Neural cell (in vitro differentiated cells): ENCODE results near the gene CYP1A2. TPM values are rescaled to one million over a fixed set of nuclear protein-coding genes. Genes with fewer than 3 reads are reported as not detected.

ENCODE experiments used
- H2AFZ ChIP-seq: fragments of 200-600, 300-800 bp; sonication (generic), shearing (Covaris generic); 2 replicates; pipeline ENCODE4 v1.6.0; 2014; ENCODE audit warnings: low read depth, mild to moderate bottlenecking, antibody characterized with exemption, low read length, moderate library complexity
- H3F3A ChIP-seq: fragments of 200-600 bp; shearing (Covaris generic); 2 replicates; pipeline ENCODE4 v1.6.1; 2016; ENCODE audit warnings: mild to moderate bottlenecking, moderate library complexity, mixed read lengths, antibody characterized with exemption, low read length; ENCODE audit not compliant: insufficient read depth, poor library complexity, severe bottlenecking
- H3K27ac ChIP-seq: fragments of 200-600, 300-800 bp; sonication (generic), shearing (Covaris generic); 2 replicates; pipeline ENCODE4 v1.5.1; 2014; ENCODE audit warnings: mild to moderate bottlenecking, low read length, moderate library complexity
- H3K27me3 ChIP-seq: fragments of 300-800, 200-600 bp; sonication (generic), shearing (Covaris generic); 2 replicates; pipeline ENCODE4 v1.6.0; 2014; ENCODE audit warnings: mild to moderate bottlenecking, low read depth, low read length, moderate library complexity; ENCODE audit not compliant: insufficient read depth
- H3K36me3 ChIP-seq: fragments of 300-800, 200-600 bp; sonication (generic), shearing (Covaris generic); 2 replicates; pipeline ENCODE4 v1.5.1; 2014; ENCODE audit warnings: mild to moderate bottlenecking, antibody characterized with exemption, low read length, moderate library complexity; ENCODE audit not compliant: insufficient read depth
- H3K4me2 ChIP-seq: fragments of 300-800, 200-600 bp; sonication (generic), shearing (Covaris generic); 2 replicates; pipeline ENCODE4 v1.6.0; 2014; ENCODE audit warnings: mild to moderate bottlenecking, low read length
- H3K4me3 ChIP-seq: fragments of 300-800, 200-600 bp; sonication (generic), shearing (Covaris generic); 2 replicates; pipeline ENCODE4 v1.5.1; 2014; ENCODE audit warnings: mild to moderate bottlenecking, low read length, moderate library complexity
- H3K79me2 ChIP-seq: fragments of 200-600 bp; shearing (Covaris generic); replicated peaks from 2 replicates; pipeline ENCODE4 v1.6.0; 2014; ENCODE audit warnings: mild to moderate bottlenecking, low read length, moderate library complexity; ENCODE audit not compliant: insufficient read depth
- H3K9ac ChIP-seq: fragments of 300-800, 200-600 bp; sonication (generic), shearing (Covaris generic); 2 replicates; pipeline ENCODE4 v1.6.1; 2016; ENCODE audit warnings: mild to moderate bottlenecking, low read length, mixed read lengths
- H3K9me2 ChIP-seq: fragments of 200-600 bp; shearing (Covaris generic); 2 replicates; pipeline ENCODE4 v1.6.1; 2016; ENCODE audit warnings: mild to moderate bottlenecking, low read length, mixed read lengths; ENCODE audit not compliant: insufficient read depth
- H3K9me3 ChIP-seq: fragments of 200-600, 300-800 bp; sonication (generic), shearing (Covaris generic); 2 replicates; pipeline ENCODE4 v1.6.1; 2016; ENCODE audit warnings: mild to moderate bottlenecking, mixed run types, low read length, moderate library complexity, mixed read lengths
- H4K20me1 ChIP-seq: fragments of 200-600 bp; shearing (Covaris generic); 2 replicates; pipeline ENCODE4 v1.6.1; 2016; ENCODE audit warnings: mild to moderate bottlenecking, mixed run types; ENCODE audit not compliant: insufficient read depth
- EP300 ChIP-seq: fragments of 450-650 bp; conservative IDR thresholded peaks from 2 replicates; pipeline ENCODE4 v1.6.1; 2014; ENCODE audit warnings: antibody characterized with exemption, mild to moderate bottlenecking, moderate library complexity; ENCODE audit not compliant: poor library complexity, severe bottlenecking
- EZH2 ChIP-seq: fragments of 200-600, 300-800 bp; shearing (Covaris generic), sonication (generic); IDR thresholded peaks from 2 replicates; pipeline ENCODE4 v1.6.1; 2014; ENCODE audit warnings: antibody characterized with exemption, low read length, borderline replicate concordance, mild to moderate bottlenecking; ENCODE audit not compliant: insufficient read depth, poor library complexity, severe bottlenecking
- MXI1 ChIP-seq: fragments of 450-650 bp; conservative IDR thresholded peaks from 2 replicates; pipeline ENCODE4 v1.6.1; 2014; ENCODE audit warnings: antibody characterized with exemption, mild to moderate bottlenecking; ENCODE audit not compliant: poor library complexity, severe bottlenecking
- POLR2AphosphoS5 ChIP-seq: IDR thresholded peaks from 2 replicates; pipeline ENCODE4 v1.6.1; 2012
- RAD21 ChIP-seq: fragments of 450-650 bp; conservative IDR thresholded peaks from 2 replicates; pipeline ENCODE4 v1.6.1; 2014; ENCODE audit warnings: antibody characterized with exemption, mild to moderate bottlenecking, moderate library complexity
- REST ChIP-seq: IDR thresholded peaks from 2 replicates; pipeline ENCODE4 v1.6.1; 2012; ENCODE audit warnings: borderline replicate concordance
- SMC3 ChIP-seq: fragments of 450-650 bp; conservative IDR thresholded peaks from 2 replicates; pipeline ENCODE4 v1.6.1; 2014; ENCODE audit warnings: antibody characterized with exemption, mild to moderate bottlenecking, moderate library complexity; ENCODE audit not compliant: poor library complexity
- TAF1 ChIP-seq: IDR thresholded peaks from 2 replicates; pipeline ENCODE4 v1.6.1; 2012; ENCODE audit warnings: low read depth
- polyA plus RNA-seq: library from polyadenylated mRNA; depleted of rRNA; stranded (reverse); fragments of >200 nt; gene quantifications from 2 replicates; pipeline ENCODE4 v1.2.3, GENCODE V29; 2014
- TF ChIP-seq, protein P1 (sequence below): fragments of 450-650 bp; IDR thresholded peaks from 2 replicates; pipeline ENCODE4 v1.5.1; 2014; ENCODE audit warnings: antibody characterized with exemption, mild to moderate bottlenecking, moderate library complexity; ENCODE audit not compliant: poor library complexity, severe bottlenecking

The CYP1A2 gene
- polyA plus RNA-seq, 1 donor from 2014 or later = not detected

DNA sequence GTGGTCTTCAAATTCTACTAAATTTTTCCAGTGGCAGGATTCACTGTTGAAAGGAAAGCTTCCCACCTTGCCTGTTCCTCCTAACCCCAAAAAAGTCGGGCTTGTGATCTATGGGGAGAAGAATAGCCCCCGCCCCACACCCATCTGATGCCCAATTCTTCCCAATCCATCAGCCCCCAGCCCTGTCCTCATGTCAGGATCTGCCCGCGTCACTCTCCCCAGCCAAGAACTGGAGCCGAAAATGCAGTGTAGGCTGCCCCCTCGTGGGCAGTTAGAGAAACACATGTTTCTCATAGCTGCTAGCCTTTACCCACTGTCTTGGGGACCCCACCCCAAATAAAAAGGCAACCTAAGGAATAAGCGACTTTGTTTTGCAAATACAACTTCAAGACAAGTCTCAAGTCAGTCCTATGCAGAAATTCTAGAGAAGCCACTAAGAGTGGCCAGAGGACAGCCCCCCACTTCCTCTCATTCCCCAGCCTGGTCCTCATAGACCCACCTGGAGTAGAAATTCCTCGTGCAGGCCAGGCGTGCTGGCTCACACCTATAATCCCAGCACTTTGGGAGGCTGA lies 20.2 kb downstream of the CYP1A2 start:
- Histone ChIP-seq H3K4me2 (no peak overlapping the region), H3K4me3 (no peak overlapping the region), H3K27ac (no peak overlapping the region), H3K9me2 (no peaks in the 10 kb centered on the region), H3K9ac (no peak overlapping the region), H3F3A (no peaks in the 10 kb centered on the region), H2AFZ (no peak overlapping the region), H4K20me1 (no peaks in the 10 kb centered on the region), H3K36me3 (no peaks in the 10 kb centered on the region), H3K9me3 (no peaks in the 10 kb centered on the region), H3K27me3 (no peaks in the 10 kb centered on the region), H3K79me2 (no peaks in the 10 kb centered on the region)
- TF ChIP-seq REST = no peak
- TF ChIP-seq, protein P1, sequence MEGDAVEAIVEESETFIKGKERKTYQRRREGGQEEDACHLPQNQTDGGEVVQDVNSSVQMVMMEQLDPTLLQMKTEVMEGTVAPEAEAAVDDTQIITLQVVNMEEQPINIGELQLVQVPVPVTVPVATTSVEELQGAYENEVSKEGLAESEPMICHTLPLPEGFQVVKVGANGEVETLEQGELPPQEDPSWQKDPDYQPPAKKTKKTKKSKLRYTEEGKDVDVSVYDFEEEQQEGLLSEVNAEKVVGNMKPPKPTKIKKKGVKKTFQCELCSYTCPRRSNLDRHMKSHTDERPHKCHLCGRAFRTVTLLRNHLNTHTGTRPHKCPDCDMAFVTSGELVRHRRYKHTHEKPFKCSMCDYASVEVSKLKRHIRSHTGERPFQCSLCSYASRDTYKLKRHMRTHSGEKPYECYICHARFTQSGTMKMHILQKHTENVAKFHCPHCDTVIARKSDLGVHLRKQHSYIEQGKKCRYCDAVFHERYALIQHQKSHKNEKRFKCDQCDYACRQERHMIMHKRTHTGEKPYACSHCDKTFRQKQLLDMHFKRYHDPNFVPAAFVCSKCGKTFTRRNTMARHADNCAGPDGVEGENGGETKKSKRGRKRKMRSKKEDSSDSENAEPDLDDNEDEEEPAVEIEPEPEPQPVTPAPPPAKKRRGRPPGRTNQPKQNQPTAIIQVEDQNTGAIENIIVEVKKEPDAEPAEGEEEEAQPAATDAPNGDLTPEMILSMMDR = peak; percentile 92
- TF ChIP-seq RAD21 = peak; percentile 86
- TF ChIP-seq EP300 = no peak
- TF ChIP-seq POLR2AphosphoS5 = no peak
- peak; percentile 92 for TF ChIP-seq SMC3
- no peak for TF ChIP-seq EZH2
- no peak for TF ChIP-seq TAF1
- TF ChIP-seq MXI1 = peak; percentile 15

- Histone ChIP-seq H3F3A (no peaks in the 10 kb centered on the region), H3K27ac (no peak overlapping the region), H4K20me1 (no peaks in the 10 kb centered on the region), H3K27me3 (no peaks in the 10 kb centered on the region), H3K4me2 (no peak overlapping the region), H3K79me2 (no peaks in the 10 kb centered on the region), H3K9me2 (no peaks in the 10 kb centered on the region), H3K36me3 (no peaks in the 10 kb centered on the region), H3K9ac (no peak overlapping the region), H3K9me3 (no peaks in the 10 kb centered on the region), H3K4me3 (no peak overlapping the region), H2AFZ (no peak overlapping the region)
- no peak for TF ChIP-seq POLR2AphosphoS5
- no peak for TF ChIP-seq RAD21
- TF ChIP-seq MXI1 = no peak
- no peak for TF ChIP-seq TAF1
- TF ChIP-seq EP300 = no peak
Measured at GRCh38 chr15:74769463-74770025, 20.9 kb downstream of the CYP1A2 start.
